NCI-H345 treated with DMSO at 0.1 percent for 48 hours (cell line): Measurements from ENCODE around the gene PDCD1.

Experiments used
- DNase-seq: peaks from one replicate; lab custom pipeline; 2025; ENCODE audit not compliant: unreplicated experiment; lab: John Stamatoyannopoulos, UW

Gene PDCD1

DNA sequence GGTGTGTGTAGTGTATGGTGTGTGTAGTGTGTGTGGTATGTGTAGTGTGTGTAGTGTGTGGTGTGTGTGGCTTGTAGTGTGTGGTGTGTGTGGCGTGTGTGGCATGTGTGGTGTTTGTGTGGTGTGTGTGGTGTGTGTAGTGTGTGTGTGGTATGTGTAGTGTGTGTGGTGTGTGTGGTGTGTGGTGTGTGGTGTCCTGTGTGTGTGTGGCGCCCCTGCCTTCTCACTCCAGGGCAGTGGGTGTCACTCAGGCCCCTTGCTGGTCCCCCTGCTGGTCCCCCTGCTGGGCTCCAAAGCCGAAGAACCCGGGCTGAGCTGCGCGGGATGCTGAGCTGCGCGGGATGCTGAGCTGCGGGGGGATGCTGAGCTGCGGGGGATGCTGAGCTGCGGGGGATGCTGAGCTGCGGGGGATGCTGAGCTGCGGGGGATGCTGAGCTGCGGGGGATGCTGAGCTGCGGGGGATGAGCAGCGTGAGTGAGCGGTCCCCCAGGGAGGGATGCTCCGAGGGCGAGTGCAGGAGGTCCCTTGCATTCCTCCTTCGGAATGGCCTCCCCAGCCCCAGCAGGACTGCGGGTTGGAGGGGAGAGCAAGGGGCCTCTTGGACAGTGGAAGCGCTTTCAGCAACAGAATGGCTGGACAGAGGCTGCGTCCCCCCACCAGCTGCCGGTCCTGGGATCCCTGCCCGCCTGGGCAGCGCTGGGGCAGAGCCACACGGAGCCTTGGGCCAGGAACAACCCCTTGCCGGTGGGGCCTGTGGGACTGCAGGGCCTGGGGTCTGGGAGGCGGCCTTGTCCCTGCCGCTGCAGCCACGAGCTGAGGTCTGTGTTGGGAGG lies 7.5 kb upstream of the PDCD1 start:
- DNase-seq, result no peak

DNA sequence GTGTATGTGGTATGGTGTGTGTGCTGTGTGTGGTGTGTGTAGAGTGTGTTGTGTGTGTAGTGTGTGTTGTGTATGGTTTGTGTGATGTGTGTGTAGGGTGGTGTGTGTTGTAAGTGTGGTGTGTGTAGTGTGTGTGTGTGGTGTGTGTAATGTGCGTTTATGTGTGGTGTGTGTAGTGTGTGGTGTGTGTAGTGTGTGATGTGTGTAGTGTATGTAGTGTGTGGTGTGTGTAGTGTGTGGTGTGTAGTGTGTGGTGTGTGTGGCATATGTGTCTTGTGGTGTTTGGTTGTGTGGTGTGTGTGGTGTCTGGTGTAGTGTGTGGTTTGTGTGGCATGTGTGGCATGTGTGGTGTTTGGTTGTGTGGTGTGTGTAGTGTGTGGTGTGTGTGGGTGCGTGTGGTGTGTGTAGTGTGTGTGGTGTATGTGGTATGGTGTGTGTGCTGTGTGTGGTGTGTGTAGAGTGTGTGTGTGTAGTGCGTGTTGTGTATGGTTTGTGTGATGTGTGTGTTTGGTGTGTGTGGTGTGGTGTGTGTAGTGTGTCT lies 6.8 kb upstream of the PDCD1 start:
- no peak for DNase-seq

DNA sequence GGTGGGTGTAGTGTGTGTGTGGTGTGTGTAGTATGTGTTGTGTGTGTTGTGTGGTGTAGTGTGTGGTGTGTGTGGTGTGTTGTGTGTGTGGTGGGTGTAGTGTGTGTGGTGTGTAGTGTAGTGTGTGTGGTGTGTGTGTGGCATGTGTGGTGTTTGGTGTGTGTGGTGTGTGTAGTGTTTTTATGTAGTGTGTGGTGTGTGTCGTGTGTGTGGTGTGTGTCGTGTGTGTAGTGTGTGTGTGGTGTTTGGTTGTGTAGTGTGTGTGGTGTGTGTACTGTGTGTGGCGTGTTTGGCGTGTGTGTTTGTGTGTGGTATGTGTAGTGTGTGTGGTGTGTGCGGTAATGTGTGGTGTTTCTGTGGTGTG lies 6.1 kb upstream of the PDCD1 start:
- no peak for DNase-seq

DNA sequence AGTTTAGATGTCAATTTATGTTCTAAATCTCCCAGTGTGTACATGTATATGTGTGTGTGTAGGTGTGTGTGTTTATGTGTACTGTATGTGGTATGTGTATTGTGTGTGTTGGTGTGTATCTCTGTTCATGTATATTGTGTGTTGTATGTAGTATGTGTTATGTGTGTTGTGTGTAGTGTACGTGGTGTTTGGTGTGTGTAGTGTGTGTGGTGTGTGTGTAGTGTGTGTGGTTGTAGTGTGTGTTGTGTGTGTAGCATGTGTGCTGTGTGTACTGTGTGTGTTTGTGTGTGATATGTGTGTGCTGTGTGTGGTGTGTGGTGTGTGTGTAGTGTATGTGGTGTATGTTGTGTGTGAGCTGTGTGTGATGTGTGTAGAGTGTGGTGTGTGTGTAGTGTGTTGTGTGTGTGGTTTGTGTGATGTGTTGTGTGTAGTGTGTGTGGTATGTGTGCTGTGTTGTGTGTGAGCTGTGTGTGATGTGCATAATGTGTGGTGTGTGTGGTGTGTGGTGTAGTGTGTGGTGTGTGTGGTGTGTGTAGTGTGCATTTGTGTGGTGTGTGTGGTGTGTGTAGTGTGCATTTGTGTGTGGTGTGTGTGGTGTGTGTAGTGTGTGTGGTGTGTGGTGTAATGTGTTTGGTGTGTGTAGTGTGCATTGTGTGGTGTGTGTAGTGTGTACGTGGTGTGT lies 5.6 kb upstream of the PDCD1 start:
- no peak for DNase-seq

DNA sequence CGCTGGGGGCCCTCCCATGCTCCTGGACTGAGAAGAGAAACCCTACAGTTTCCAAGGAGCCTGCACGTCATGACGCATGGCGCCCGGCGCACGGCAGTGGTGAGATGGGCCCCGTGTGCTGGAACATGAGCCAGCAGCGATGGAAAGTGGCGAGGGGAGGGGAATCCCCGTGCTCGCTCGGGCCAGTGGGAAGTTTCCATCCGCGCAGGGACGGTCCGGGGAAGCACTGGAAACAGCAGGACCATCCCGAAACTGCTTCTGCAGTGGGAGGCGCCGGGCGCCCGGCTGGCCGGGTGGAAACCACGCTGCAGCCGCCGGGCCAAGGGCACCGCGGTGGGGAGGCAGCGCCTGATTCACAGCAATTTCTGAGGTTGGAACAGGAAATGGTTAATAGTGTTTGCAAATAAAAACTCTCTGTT lies 4.9 kb upstream of the PDCD1 start:
- DNase-seq, result no peak

DNA sequence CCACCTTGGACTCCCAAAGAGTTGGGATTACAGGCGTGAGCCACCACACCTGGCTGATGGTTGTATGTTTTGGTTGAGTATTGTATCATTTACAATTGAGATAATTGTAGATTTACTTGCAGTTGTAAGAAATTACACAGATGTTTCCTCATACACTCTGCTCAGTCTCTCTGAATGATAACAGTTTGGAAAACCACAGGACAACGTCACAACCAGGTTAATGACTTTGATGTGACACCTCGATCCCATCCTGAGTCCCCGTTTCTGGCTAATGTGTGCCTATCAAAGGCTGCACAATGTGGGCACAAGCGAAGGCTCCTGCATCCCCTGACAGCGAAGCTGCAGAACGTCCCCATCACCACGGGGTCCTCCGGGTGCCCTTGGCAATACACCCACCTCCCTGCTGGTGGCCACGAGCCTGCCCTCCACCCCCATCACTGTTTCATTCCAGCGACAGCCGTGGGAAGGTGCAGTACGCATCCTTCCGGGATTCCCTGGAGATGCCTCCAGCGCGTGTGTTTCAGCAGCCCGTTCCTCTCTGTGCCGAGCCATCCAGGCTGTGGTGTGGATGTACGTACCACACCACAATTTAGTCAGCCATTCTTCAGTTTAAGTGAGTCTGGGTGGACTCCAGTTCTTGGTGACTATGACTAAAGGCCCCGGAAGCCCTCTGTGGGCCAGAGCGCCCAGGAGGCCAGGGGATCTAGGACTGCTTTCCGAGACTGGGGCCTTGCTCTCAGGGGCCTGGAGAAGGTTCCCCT lies 4.3 kb upstream of the PDCD1 start:
- DNase-seq, result no peak

DNA sequence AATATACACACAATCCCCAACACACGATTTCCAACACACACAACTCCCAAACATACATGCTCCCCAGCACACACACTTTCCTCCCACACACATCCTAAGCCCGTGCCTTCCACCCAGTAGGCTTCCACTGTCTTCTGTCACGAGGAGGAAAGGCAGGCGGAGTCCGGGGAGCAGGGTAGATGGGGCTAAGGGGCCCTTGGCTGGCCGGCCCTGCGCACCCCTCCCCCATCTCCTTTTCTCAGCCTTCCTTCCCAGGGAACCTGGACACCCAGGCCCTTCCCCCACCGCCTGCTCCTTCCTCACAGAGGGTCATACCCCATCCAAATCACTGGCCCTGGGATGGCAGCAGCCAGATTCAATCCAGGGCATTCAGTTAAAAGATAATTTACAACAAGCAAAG lies 3.4 kb upstream of the PDCD1 start:
- DNase-seq, result no peak

DNA sequence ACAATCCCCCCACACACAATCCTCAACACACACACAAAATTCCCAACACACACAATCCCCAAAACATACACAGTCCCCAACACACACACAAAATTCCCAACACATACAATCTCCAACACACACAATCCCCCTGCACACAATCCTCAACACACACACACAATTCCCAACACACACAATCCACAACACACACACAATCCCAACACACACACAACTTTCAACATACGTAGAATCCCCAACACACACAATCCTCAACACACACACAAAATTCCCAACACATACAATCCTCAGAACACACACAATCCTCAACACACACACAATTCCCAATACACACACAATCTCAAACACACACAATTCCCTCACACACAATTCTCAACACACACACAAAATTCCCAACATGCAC lies 2.6 kb upstream of the PDCD1 start:
- DNase-seq, result no peak

DNA sequence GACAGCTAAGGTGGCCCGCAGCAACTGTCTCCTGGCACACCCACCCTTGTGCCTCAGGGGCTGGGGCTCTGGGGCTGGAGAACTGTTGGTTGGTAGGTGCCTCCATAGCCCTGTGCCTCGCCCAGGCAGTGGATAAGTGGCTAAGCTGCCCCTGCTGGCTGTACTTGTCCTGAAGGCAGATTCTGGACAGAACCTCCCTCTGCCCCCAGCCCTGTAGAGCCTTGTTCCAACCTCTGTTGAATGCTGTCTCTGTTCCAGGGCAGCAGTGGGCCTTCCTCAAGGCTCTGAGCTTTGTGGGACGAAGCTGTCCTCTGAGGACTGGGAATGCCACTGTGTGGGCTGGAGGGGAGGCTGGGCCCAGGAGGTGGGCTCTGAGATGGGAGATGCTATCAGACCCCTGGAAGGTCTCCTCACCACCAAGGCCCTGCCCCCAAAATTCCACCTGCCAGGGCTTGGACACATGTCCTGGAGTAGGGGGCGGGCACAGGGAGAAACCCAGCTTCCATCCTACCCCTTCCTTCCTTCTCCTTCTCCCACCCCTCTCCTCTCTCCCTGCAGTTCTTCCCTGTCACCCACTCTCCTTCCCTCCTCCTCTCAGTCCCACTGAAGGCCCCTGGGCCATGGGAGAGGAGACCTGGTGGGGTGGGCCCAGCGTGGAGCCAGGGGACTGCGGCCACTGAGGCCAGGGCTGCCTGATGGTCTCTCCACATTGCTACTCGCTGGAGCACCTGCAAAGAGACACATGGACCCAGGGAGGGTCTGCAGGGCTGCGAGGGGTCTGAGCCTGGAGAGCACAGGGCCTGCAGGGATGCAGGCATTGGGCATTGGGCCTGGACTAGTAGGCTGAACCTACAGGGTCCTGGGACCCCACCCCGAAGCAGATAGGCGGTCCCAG lies 1.7 kb upstream of the PDCD1 start:
- no peak for DNase-seq

DNA sequence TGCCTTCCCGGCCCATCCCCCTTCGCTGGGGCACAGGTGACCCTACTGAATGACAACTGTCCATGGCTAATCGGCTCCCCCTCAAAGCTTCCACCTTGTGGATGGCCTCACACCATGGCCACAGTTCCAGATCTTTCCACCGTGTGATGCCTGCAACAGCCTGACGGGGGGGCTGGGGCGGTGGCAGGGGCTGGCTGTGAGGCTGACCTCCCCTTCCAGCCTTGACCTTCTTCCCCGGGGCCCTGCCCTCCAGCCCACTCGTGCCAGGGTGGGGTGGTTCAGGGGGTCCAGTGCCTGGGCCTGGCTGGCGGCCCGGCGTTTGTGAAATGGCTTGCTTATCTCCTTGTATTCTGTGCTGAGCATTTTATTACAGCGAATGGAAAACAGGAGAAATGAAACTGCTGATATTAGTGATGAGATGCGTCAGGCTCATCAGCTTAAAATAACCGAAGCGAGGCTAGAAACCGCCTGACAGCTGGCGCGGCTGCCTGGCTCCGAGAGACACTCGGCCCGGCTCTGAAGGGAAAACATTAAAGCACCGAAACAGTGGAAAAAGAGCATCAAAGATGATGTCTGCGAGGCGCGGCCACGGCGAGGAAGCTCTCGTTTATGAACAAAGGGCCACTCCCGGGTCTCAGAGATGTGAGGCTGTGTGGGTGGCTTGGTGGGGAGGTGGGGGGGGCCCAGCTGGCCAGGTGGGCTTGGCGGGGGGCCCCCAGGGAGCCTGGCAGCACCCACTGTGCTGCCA lies 916 bp upstream of the PDCD1 start:
- DNase-seq, result no peak

DNA sequence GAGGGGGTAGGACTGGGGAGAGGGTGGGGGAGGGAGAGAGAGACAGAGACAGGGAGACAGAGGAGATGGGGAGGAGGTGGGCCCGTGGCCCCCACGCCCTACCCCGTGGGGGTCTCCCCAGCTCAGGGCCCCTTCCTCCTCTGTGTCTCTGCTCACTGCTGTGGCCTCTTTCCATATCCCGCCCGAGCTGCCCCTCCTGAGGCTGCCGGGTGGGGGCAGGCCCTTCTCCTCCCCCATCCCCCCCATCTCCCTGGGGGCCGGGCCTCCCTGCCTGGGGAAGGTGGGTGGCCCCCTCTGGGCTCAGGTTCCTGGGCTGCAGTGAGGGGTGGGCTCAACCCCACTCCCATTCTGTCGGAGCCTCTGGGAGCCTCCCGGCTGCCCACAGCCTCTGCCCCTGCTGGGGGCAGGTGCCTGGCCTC lies 332 bp upstream of the PDCD1 start:
- no peak for DNase-seq

DNA sequence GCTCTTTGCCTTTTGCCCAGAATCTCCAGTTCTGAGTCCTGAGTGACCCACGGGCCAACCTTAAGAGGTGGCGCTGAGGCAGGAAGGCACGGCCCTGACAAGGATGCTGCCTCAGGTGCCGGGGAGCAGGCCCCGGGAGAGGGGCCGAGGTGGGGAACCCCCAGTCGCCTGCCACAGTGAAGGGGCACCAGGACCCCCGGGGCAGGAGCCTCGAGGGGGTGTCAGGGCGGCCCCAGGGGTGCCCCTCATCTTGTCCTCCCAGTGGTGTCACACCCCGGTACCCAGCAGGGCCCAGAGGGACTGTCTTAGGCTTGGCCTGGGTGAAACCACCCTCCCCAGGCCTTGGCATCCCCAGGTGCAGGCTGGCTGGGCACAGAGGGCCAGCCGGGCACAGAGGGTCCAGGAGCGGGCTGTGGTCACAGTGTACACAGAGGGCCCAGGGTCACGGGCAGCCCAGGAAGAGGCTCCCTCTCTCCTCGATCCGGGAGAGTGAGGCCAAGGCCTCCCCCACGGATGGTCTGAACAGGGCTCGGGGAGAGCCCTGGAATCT lies 1.0 kb downstream of the PDCD1 start:
- no peak for DNase-seq

DNA sequence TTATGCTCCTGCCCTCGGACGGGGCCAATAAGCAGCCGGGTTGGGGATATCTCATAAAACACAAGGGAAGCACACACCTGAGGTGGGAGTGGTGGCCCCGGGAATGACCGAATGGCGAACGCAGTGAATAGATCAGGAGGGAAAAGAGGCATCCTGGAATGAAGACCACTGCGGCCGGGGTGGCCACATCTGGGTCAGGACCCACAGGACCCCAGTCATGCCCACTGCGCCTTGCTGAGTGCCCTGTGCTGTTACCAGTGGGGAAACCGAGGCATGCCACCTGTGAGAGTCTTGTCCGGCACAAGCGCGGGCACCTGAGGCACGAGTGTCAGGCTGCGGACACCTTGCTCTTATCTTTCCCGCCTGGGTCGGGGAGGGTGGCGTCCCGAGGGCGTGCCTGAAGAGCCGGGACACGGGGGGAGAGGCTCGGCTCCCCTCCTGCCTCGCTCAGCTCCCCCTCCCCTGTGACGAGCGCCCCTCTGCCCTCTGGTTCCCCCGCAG lies 1.6 kb downstream of the PDCD1 start:
- no peak for DNase-seq

DNA sequence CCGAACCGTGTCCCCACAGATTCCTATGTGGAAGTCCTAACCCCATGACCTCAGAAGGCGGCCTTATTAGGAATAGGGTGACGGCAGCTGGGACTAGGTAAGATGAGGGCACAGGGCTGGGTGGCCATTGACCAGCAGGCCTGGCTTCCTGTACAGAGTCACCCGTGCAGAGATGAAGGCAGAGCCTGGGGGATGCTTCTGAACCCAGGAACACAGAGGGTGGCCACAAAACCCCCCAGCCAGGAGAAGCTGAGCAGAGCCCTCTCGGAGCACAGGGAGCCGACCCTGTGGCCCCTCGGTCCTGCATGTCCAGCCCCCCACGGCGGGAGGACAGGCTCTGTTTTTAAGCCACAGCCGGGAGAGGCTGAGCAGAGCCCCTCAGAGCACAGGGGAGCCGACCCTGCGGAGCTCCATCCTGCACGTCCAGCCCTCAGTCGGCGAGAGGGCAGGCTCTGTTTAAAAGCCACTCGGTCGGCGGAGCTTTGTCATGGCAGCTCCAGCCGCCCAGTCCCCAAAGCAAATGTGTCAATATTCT lies 2.7 kb downstream of the PDCD1 start:
- no peak for DNase-seq

DNA sequence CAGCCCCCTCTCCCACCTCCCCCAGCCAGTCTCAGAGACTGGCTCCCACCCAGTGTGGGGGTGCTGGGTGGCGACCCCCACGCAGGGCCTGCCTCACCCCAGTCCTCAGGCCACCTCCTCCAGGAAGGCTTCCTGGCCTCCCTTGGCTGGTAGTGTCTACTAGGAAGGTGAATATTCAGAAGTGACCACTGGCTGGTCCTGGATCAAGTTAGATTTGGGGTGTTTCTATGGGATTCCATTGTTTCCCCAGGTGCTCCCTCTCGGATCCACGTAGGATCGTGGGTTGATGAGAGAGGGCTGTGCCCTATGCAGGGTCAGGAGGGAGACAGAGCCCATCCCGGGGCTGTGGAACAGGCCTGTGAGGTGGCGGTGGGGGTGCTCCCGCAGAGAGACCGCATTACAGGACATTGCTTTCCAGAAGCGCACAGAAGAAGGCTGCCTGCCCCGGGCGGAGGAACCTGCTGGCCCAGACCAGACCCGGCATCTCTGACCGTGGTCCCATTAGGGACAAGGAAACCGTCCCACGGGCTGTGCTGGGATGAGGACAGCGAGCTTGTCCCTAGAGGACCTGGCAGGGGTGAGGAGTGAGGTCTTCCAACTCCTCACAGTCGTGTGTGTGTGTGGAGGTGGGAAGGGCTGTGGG lies 3.3 kb downstream of the PDCD1 start:
- no peak for DNase-seq

DNA sequence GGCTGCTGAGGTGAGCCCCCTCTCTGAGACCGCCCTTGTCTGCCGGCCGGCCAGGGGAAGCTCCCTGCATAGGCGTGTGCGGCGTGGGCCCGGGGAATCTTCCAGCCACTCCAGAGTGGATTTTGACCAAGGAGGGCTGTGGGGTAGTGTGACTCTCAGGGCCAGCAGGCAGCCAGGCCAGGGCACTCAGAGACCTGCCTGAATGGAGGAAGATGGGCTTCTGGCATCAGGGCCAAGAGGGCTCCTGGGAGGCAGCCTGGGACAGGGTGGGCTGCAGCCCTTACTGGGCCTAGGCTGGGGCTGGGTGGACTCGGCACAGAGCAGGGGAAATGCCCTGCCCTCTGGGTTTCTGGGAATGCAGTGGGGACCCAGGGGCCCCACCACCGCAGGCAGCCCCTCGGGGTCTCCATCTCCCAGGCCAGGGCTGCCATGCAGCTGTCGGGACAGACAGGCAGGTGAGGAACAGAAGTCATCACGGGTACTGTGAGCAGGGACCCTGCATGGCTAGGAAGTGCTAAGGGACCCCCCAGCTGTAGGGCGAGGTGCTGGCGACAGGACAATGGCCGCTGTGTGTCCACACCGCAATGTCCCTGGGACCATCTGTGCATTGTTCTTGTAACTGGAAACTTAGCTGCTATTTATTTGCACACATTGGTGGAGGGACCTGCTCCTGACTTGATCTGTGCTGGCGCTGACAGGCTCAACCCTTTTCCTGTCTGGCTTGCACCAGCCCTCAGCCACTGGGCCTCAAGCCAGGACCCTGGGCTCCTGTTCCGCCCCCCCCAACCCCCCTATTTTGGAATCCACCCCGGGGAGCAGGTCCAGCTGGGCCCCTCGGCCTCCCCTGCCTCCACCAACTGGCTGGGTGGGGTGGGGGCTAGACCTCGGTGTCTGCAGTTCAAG lies 4.1 kb downstream of the PDCD1 start:
- DNase-seq, result no peak

DNA sequence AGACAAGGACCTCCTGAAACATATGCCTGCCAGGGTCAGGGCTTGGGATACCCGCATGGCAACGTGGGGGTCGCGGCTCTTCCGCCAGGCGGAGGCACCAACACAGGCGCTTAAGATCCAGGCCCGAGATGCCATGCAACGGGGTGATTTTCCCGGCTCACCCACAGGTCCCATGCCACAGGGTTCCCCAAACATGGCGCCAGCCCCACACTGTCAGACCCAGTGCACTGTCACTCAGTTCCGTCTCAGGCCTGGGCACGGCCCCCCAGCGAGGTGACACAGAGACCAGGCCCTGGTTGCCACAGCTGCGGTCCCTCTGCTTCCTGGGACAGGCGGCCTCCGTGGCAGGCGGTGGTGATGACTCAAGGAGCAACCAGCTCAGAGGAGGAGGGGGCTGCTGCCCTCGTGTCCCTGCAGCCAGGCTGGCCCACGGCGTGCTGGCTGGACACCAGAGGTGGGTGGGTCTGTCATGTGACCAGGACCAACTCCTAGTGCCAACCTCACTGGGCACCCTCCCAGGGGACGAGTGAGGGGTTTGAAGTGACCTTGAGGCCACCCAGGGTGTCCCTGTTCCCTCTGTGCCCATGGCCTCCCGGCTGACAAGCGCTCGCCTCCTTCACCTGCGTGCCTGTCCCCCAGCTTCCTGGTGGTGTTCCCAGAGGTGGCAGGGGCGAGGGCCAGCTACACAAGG lies 4.9 kb downstream of the PDCD1 start:
- no peak for DNase-seq
